HL-60 (cell line): Measurements from ENCODE around the gene CFAP221.

Experiments
- CTCF ChIP-seq: IDR thresholded peaks from one replicate; pipeline ENCODE4 v1.5.1; 2011; ENCODE audit warnings: low read length, control low read depth, inconsistent platforms; ENCODE audit not compliant: insufficient read depth
- GABPA ChIP-seq: IDR thresholded peaks from 2 replicates; pipeline ENCODE4 v1.6.1; 2012; ENCODE audit warnings: low read depth
- POLR2AphosphoS5 ChIP-seq: IDR thresholded peaks from 2 replicates; pipeline ENCODE4 v1.6.1; 2012; ENCODE audit warnings: low read depth
- REST ChIP-seq: IDR thresholded peaks from 2 replicates; pipeline ENCODE4 v1.6.1; 2012; ENCODE audit warnings: low read depth; ENCODE audit not compliant: insufficient replicate concordance
- SPI1 ChIP-seq: IDR thresholded peaks from 2 replicates; pipeline ENCODE4 v1.6.1; 2012; ENCODE audit warnings: low read depth, mild to moderate bottlenecking, borderline replicate concordance

GRCh38 chr2:119523952-119524694 lies 20.1 kb upstream of the CFAP221 start, which contains the start of gene SCTR:
- TF ChIP-seq CTCF, result no peak
- TF ChIP-seq POLR2AphosphoS5, result no peak
- TF ChIP-seq SPI1, result no peak
- TF ChIP-seq REST, result no peak
- TF ChIP-seq GABPA, result no peak
